HG02678 (cell line): ENCODE results near the gene FBN2.

Experiments used
- ATAC-seq: cut with Tn5 transposase; IDR thresholded peaks from one replicate; pipeline ENCODE4 v1.9.1; 2021; ENCODE audit warnings: mild to moderate bottlenecking, moderate library complexity; ENCODE audit not compliant: unreplicated experiment

FBN2 gene

DNA sequence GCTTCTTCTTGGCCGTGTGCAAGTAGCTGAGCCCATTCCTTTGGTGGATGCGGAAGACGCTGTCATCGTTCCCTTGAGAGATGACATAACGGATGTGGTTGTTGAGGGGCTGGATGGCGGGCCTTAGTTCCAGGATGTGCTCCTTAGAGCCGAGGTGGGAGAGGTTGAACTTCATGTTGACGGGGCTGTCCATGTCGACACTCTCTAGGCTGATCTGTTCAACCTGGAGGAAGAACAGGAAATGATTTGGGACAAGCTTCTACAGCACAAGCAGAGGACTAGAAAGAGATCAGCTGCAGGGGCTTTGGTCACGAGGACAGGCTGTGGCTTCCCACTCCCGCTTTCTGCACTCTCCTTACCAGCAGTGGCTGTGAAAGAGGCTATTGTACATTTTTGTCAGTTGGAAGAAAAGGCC lies 278.4 kb downstream of the FBN2 start:
- no peak for ATAC-seq

DNA sequence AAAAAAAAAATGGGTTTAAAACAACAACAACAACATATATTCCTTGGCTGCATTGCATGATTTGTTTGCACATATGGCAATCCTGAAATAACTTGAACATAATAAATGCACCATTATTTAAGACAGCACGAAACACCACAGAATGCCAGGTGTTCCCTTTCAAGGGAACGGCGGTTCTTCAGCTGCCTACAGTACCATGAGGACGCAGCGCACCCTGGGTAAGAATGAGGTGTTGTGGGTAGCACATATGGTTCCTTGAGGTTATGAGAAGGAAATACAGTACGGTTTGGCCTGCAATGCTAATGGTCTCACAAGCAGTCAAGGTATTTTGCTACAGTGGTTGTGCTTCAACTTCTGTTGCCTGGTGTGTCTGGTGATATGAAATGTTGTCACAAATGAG lies 279.7 kb downstream of the FBN2 start:
- no peak for ATAC-seq

DNA sequence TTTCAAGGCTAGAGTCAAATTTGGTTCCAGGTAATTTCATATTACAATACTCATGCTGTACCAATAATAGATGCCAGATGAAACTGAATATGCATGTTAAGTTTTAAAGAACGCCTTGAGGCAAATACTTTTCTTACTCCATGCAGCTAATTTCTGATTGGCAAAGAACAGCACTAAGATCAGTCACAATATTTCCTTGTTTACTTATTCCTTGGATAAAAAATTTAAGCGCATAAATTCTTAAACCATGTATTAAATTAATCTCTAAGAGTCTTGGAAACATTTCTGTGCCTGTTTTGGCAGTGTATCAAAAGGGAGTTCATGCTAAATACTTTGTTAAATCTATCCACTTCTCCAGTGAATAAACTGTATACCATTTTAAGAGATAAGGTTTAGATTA lies 281.0 kb downstream of the FBN2 start:
- no peak for ATAC-seq

- ATAC-seq: no peak
Observed at GRCh38 chr5:128254789-128255188, 283.3 kb downstream of the FBN2 start.

- no peak for ATAC-seq
Observed at GRCh38 chr5:128253880-128254279, 284.2 kb downstream of the FBN2 start.

DNA sequence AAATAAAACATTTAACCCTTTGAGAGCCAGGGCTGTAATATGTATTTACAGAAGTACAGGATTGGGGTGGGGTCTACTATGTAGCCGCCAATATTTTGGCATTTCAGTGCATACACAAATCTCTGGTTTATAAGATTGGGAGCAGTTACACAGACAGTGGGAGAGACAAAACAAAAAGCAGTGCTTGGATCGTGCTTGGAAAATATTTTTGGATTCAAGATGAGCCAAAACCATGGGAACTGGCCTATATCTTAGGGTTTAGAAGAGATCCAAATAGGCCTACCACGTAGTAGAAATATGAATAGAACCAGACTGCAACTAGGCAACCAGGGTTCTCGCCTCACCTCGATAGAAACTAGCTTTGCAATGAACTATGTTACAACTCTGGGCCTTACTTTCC lies 284.9 kb downstream of the FBN2 start:
- no peak for ATAC-seq

DNA sequence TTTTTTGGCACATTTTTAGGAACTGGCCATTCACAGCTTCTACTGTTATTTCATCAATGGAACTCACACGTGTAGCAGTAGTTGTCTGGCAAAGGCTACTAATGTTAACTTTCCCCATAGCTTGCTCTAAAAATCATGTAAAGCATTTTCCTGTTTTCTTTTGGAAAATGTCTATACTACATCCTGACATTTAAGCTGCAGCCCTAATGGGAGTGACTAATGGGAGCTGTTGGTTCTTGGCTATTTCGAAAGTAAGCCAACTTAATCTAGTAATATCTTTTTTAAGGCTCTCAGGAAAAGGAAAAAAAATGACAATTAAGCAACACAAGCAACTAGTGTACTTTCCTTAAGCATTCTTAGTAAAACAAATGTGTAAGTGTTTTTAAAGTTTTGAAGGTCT lies 285.3 kb downstream of the FBN2 start:
- ATAC-seq: no peak

GRCh38 chr5:128252196-128252595 lies 285.8 kb downstream of the FBN2 start:
- no peak for ATAC-seq

DNA sequence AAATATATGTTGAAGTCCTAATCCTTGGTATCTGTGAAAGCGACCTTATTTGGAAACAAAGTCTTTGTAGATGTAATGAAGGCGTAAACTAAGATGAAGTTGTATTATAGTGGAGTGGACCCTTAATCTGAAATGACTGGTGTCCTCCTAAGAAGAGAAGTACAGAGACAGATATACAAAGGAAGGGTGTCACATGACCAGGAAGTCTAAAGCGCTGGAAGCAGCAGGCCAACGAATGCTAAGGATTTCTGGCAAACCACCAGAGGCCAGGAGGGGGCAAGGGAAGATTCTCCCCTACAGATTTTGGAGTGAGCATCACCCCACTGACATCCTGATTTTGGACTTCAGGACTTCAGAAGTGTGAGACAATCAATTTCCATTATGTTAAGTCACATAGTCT lies 292.1 kb downstream of the FBN2 start:
- no peak for ATAC-seq

GRCh38 chr5:128243958-128244582 lies 294.0 kb downstream of the FBN2 start:
- no peak for ATAC-seq

DNA sequence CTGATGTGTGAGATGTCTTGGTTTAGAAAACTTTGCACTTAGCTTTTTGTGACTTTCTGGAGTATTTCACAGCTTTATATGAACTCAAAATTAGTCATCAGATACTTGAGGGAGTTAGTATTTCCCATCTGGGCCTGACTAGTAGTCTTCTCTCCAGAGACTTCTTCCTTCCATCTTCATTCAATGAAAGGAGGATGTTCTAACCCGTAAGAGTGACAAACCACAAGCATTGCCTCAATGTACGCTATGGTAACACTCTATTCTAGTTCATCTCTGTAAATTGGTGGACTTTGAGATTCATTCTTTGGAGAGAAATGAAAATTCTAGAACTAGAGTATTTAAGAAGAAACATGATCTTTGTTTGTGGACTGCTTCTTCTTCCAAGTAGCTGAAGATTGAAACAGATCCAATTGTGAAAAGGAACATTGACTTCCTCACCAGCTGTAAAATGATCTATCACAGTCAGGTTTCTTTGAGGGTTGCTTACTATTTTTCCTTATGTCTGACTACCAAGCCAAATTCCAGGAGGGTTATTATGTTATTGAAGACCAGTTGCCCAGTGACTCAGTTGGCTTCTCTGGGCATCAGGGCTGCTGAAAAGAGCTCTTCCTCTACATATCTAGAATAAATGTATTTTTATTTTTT lies 296.9 kb downstream of the FBN2 start:
- no peak for ATAC-seq

DNA sequence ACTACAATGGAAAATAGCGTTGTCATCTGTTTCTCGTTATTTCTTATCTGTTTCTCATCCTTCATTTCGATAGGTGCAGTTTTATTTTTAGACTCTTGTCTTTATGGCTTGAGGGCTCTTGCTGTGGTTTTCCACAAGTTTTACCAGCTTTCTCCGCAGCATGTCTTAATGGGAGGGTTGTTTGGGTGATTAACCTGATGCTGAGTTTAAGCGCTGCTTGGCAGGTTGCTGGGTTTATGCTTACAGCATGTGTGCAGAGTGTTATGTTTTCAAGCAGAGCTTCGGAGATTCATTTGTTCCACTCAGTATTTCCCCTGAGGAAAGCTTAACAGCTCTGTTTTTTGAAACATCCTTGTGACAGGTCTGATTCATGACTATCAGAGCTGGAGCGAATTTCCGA lies 300.5 kb downstream of the FBN2 start:
- ATAC-seq: no peak

DNA sequence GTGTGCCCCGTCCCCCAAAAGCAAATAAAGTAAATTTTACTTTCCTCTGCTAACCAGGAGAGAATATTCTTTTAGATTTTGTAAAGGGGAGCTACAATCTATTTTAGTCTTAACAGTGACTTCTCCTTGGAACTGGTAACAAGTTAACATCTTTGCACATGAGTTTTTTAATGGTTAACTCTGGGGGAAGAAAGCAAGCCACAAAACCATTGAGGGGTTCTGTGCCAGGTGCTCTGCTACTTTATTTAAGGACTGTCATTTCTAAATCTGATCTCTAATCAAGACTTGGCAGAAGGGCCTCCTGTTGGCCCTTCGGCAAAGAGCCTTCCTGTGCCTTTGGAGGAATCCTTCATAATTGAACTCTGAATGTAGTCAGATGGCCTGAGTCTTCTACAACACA lies 301.0 kb downstream of the FBN2 start:
- no peak for ATAC-seq

GRCh38 chr5:128236334-128236733 lies 301.7 kb downstream of the FBN2 start:
- no peak for ATAC-seq

DNA sequence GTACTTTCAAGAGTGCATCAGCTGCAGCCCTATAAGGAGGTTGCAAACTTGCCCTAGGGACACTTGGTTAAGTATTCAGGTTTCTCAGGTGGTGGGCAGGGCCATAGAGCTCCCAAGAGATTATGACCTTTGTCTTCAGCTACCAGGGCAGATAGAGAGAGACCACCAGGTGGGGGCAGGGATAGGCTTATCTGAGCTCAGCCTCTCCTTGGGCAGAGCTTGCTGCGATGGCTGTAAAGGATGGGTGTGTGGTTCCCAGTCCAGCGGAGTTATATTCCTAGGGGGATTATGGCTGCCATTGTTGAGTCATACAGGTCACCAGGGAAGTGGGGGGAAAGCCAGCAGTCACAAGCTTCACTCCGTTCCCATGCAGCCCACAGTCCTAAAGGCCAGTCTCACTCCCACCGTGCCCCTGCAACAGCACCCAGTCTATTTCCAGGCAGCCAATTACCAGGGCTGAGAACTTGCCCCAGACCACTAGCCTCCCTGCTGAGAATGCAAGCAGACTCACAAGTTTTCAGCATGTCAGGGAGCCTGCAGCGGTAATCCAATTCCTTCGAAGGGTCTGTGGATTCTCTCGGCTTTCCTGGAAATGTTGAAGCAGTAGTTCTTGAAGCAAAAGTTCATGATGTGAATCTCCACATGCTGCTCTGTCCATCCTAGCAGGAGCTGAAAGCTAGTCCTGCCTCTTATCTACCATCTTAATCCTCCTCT lies 303.0 kb downstream of the FBN2 start:
- no peak for ATAC-seq

- ATAC-seq: no peak
Observed at GRCh38 chr5:128228521-128228920, 309.5 kb downstream of the FBN2 start.

DNA sequence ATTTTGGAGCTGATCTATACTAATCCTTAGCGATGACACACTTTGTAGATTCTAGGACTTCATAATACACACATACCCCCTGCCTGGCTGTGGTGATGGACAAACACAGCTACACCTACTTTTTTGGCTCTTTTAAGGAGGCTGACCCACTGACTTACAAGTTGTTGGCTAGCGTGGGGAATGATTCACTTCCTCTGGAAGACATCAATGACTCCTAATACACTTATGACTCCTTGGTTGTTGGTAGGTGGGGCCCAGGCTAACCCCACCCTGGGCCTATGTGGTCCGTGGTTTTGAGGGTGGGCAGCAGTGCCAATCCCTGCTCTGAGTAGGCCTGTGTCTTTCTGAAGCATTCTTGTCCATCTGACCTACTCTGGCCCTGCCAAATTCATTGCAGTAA lies 310.0 kb downstream of the FBN2 start:
- ATAC-seq: no peak

DNA sequence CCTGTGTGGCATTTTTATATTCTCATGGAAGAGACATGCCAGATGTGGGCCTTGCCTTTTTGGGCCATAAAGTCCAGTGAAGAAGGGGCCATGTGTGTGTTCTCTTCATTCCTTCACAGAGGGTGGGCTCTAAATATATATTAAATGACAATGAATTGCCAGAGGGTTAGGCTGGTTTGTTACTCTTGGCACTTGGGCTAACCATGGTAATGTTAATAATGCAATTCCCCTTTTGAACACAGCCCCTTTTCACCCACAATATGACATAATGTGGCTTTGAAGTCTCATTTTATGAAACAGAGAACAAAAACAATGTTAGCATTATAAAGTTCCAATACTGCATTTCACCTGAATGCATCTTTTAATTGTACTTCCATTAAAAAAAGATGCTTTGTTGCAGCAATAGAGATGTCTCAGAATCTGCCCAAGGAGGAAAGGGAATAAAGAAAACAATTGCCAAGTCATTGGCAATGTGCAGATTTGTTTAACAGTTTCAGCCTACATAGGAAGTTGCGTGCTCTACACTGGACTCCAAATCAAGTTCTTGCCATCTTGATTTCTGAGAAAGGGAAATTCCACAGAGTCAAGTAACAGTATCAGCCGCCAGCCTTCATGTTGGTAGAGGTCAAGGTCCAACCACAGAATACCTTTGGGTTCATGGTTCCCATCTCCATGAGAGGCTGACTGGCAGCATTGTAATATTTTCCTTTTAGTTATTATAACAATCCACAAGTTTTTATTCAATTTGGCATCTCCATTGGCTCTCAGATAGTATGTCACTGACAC lies 312.6 kb downstream of the FBN2 start:
- no peak for ATAC-seq

DNA sequence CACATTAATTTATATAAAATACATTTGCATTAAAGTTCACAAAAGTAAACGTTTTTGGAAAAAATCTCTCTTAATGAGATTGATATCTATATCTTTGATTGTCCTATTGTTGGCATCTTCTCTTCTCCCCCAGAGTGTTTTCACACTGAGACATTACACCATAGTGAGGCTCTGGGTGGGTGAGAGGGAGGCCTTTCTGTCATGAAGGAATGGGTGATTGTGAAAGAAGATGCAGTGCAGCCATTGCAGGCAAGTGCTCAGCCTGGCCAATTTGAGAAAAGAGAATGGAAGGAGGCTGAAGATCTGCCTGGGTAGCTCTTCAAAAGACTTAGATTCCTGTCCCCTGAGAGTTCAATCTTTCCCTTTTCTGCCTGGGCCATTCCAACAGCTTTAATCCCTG lies 313.7 kb downstream of the FBN2 start:
- no peak for ATAC-seq

GRCh38 chr5:128220841-128221240 lies 317.2 kb downstream of the FBN2 start:
- ATAC-seq: no peak

GRCh38 chr5:128216860-128217531 lies 321.0 kb downstream of the FBN2 start:
- ATAC-seq: no peak
